HG03439 (cell line): Measurements from ENCODE around the gene SPPL2B.

Experiments
- ATAC-seq: cut with Tn5 transposase; IDR thresholded peaks from one replicate; pipeline ENCODE4 v1.9.1; 2021; ENCODE audit warnings: mild to moderate bottlenecking, moderate library complexity; ENCODE audit not compliant: unreplicated experiment

The SPPL2B gene

GRCh38 chr19:2296141-2296540 is 32.3 kb upstream of the SPPL2B start:
- ATAC-seq = no peak

DNA sequence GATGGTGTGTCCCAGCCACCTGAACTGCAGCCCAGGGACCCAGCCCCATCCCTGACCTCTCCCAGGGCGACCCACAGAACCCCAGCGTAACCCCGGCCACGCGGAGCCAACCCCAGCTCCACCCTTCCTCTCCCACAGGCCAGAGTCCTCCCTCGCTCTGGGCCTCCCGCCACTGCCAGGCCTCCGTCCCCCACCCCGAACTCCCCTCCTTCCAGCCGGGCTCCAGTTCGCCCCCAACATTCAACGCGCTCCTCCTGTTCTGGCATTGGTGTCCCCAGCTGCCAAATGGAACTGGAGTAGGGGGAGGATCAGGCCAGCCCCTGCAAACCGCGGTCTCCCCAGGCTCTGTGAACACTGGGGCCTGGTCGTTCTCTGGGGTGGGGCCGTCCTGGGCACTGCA is 28.0 kb upstream of the SPPL2B start:
- ATAC-seq = no peak

- ATAC-seq = no peak
Observed at GRCh38 chr19:2302319-2303210, 25.9 kb upstream of the SPPL2B start.

DNA sequence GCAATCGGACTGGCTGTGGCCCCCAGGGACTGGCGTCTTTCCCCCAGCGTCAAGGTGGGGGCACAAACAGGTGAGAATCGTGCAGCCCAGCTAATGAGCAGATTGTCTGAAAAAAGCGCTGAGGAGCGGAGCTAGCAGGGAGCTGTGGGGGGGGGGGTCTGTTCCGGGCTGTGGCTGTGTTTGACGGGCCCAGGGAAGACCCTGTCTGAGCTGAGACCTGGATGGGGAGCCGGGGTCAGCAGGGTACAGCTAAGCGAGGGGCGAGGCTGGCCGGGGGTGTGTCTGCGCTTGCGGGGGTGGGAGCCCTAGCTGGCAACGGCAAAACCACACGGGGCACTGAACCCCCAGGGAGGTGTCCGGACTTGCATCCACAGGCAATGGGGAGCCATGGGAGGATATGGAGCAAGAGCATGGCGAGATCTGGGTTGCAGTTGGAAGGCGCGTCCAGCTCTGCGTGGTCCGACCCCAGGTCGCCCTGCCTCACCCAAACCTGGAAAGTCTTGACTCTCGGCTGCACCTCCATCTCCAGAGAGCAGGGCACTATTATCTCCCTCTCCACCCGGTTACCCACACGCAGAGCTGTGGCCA is 25.2 kb upstream of the SPPL2B start:
- ATAC-seq = no peak

GRCh38 chr19:2305452-2306280 is 22.8 kb upstream of the SPPL2B start:
- ATAC-seq = no peak

DNA sequence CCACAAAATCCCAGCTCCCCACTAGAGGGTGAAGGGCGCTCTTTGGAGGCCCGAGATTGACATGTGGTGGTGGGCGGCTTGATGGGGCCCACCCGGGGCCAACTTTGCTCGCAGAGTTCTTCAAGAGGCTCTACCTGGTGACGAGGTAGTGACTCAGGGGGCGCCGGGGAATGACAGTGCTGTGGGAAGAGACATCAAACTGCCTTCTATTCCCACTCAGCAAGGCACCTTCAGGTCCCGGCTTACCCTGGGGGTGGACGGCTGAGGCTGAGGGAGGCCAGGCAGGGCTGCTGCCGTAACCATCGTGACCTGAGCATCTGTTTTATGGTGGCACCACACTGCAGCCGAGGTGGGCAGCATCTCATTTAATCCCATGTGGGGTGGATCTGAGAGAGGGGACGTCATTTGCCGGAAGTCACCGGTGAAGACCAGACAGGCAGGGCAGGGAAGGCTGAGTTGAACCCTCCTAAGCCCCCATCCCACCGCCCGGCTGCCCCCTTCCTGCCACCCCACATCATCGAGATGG is 22.1 kb upstream of the SPPL2B start:
- no peak for ATAC-seq

- ATAC-seq = no peak
Observed at GRCh38 chr19:2306971-2307370, 21.5 kb upstream of the SPPL2B start.

GRCh38 chr19:2307518-2308012 is 20.9 kb upstream of the SPPL2B start:
- ATAC-seq = no peak

GRCh38 chr19:2308114-2308556 is 20.3 kb upstream of the SPPL2B start, which contains the start of gene LINGO3:
Gene LINGO3 (minus strand): TSS chr19:2308154. CDS start chr19:2291776, 16,378 bp downstream.
- ATAC-seq = no peak

DNA sequence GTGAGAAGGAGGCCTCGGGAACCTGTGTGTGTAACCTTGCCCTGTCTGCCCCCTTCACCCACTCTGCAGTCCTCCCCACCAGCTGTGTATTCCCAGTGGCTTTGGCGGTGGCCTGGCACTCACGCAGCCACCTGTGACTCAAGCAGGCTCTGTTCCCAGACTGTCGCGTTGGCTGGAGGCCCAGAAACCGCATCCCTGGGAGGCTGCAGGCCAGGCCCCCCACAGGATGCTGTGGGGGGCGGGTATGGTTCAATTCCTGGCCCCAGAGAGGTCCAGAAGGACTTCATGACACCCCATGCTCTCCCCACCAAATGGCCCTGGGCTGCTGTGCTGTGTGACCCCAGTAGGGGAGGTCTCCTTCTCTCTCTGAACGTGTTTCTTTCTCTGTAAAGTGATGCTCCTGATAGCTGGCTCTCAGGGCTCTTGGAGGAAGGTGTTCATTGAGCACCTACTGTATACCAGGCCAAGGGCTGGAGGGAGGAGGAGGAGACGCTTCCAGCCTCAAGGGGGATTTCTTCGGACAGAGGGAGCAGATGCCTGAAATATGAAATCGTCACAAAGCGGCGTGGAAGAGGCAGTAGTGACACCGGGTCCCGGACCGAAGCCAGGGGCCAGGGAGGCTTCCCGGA is 18.6 kb upstream of the SPPL2B start:
- no peak for ATAC-seq

DNA sequence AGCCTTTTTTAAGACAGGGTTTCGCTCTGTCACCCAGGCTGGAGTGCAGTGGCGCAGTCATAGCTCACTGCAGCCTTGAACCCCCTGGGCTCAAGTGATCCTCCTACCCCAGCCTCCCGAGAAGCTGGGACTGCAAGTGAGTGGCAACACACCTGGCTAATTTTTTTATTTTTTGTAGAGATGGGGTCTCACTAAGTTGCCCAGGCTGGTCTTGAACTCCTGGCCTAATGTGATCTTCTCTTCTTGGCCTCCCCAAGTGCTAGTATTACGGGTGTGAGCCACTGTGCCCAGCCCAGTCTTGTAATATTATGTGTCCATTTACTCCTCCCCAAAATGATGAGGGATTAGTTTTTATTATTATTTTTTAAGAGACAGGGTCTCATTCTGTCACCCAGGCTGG is 17.4 kb upstream of the SPPL2B start:
- no peak for ATAC-seq

- ATAC-seq = no peak
Observed at GRCh38 chr19:2312820-2313501, 15.5 kb upstream of the SPPL2B start.

DNA sequence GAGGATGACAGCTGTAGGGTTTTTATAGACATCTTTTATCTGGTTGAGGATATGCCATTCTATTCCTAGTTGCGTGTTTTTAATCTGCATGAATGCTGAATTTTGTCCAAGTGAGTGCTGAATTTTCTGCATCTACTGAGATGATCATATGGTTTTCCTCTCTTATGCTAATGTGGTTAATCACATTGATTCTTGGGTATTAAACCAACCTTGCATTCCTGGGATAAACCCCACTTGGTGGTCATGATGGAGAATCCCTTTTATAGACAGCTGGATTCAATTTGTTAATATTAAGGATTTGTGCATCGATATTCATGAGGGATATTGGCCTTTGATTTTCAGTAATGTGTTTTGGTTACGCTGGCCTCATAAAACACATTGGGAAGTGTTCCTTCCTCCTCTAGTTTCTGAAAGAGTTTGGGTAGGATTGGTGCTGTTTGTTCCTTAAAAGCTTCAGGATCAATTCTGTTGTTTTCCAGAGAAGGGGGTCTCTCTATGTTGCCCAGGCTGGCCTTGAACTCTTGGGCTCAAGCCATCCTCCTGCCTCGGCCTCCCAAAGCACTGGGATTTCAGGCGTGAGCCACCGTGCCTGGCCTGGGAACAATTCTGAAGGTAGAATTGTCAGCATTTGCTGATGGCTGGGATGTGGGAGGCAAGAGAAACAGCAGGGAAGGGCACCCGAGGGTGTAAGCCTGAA is 13.2 kb upstream of the SPPL2B start:
- no peak for ATAC-seq

GRCh38 chr19:2315818-2316353 is 12.6 kb upstream of the SPPL2B start:
- no peak for ATAC-seq

DNA sequence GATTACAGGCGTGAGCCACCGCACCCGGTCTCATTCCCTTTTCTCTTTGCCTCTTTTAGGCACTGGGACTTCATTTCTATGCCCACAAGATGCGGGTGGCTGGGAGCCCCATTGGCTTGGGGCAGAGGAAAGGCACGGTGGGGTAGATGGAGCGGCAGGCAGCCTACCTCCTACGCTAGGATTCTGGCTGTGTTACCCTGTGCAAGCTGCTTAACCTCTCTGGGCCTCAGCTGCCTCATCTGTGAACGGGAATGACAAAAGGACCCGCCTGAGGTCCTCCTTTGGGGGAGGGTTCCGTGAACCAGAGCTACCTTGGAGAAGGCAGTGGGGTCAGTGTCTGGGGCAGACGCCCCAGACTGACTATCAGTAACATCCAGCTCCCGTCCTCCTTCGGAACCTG is 11.2 kb upstream of the SPPL2B start:
- no peak for ATAC-seq

- no peak for ATAC-seq
Observed at GRCh38 chr19:2317756-2318155, 10.7 kb upstream of the SPPL2B start.

- ATAC-seq = no peak
Observed at GRCh38 chr19:2318923-2319322, 9.6 kb upstream of the SPPL2B start.

DNA sequence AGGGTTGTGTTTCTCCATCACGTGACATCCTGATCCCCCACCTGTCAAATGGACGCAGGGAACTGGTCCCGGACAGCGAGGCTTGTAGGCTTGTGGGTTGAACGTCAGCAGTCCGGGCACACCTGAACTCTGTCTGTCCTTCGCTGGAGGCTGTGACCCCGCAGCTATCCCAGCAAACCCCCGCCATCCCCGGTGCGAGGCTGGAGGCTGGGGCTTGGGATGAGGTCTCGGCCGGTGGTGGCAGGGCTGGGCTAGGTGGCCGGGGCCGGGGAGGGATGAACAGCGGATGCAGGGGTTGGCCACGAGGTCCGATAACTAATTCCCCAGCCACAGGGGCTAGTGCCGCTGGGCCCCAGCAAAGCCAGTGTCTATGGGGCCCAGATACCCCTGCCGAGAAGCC is 8.9 kb upstream of the SPPL2B start:
- ATAC-seq = no peak

- no peak for ATAC-seq
Observed at GRCh38 chr19:2320049-2320448, 8.4 kb upstream of the SPPL2B start.
